ENCODE data around the gene IFT80.

IFT80 gene

DNA sequence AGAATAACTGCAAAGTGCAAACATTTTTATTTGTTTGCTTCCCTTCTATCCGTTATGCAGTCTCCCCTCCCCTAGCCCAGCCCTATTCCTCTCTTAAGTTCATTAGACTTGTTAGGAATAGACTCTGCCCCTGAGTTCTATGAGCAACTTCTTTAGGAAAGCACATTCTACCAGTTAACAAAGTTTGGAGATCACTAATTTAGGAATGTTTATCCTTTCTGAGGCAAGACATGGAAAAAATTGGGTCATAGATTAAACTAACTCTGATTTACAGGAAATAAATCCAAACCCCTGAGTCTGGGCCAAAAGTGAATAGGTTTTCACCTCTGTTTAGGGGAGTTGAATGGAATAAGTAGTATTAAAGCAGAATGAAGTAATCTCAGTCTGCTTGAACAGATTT lies 139.4 kb downstream of the IFT80 start:
- H3K27ac ChIP-seq (ENCODE audit: low read depth, low read length) = no peak overlapping the region
- H3K9me2 ChIP-seq (replicated peaks; ENCODE audit: control insufficient read depth, low read length) = no peaks in the 10 kb centered on the region
- no peaks in the 10 kb centered on the region for H4K20me1 ChIP-seq (ENCODE audit: control insufficient read depth, insufficient read depth, low read depth, low read length)
- H3F3A ChIP-seq (ENCODE audit: control insufficient read depth, insufficient read depth) = no peaks in the 10 kb centered on the region
- no peaks in the 10 kb centered on the region for H3K4me1 ChIP-seq (ENCODE audit: control insufficient read depth, low read length)
- no peak overlapping the region for H3K4me2 ChIP-seq (ENCODE audit: low read length)
- H3K79me2 ChIP-seq (ENCODE audit: control insufficient read depth, low read length) = no peaks in the 10 kb centered on the region
- H3K4me3 ChIP-seq (ENCODE audit: low read length) = no peak overlapping the region
- no peaks in the 10 kb centered on the region for H3K9me3 ChIP-seq (ENCODE audit: control insufficient read depth, insufficient read depth, low read length)
- H3K27me3 ChIP-seq (ENCODE audit: control insufficient read depth, low read length) = no peaks in the 10 kb centered on the region
- peaks cover 2% of the 10 kb centered on the region; the same call in 1 of the 2 replicates for H3K36me3 ChIP-seq (ENCODE audit: control insufficient read depth, low read length)
- TF ChIP-seq, protein P1, sequence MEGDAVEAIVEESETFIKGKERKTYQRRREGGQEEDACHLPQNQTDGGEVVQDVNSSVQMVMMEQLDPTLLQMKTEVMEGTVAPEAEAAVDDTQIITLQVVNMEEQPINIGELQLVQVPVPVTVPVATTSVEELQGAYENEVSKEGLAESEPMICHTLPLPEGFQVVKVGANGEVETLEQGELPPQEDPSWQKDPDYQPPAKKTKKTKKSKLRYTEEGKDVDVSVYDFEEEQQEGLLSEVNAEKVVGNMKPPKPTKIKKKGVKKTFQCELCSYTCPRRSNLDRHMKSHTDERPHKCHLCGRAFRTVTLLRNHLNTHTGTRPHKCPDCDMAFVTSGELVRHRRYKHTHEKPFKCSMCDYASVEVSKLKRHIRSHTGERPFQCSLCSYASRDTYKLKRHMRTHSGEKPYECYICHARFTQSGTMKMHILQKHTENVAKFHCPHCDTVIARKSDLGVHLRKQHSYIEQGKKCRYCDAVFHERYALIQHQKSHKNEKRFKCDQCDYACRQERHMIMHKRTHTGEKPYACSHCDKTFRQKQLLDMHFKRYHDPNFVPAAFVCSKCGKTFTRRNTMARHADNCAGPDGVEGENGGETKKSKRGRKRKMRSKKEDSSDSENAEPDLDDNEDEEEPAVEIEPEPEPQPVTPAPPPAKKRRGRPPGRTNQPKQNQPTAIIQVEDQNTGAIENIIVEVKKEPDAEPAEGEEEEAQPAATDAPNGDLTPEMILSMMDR (IDR thresholded peaks at IDR 0.05; ENCODE audit: low read depth, low read length, poor library complexity, severe bottlenecking) = no peak
- TF ChIP-seq EZH2phosphoT487 (IDR thresholded peaks at IDR 0.05; ENCODE audit: borderline replicate concordance, low read length) = no peak

DNA sequence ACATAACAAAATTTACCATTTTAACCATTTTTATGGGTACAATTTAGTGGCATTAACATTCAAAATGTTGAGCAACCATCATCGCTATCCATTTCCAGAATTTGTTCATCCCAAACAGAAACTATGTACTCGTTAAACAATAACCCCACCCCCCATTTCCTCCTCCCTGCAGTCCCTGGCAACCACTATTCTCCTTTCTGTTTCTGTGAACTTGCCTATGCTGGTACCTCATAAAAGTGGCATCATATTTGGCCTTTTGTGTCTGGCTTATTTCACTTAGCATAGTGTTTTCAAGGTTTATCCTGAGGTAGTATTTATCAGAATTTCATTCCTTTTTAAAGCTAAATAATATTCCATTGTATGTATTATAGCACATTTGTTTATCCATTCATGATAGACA lies 141.4 kb downstream of the IFT80 start:
- Histone ChIP-seq H3K79me2 (ENCODE audit: control insufficient read depth, low read length) (no peaks in the 10 kb centered on the region), H4K20me1 (ENCODE audit: control insufficient read depth, insufficient read depth, low read depth, low read length) (no peaks in the 10 kb centered on the region), H3K4me1 (ENCODE audit: control insufficient read depth, low read length) (no peaks in the 10 kb centered on the region), H3K9me3 (ENCODE audit: control insufficient read depth, insufficient read depth, low read length) (no peaks in the 10 kb centered on the region), H3K4me2 (ENCODE audit: low read length) (no peak overlapping the region), H3K27me3 (ENCODE audit: control insufficient read depth, low read length) (peaks cover under 1% of the 10 kb centered on the region; the same call in 1 of the 2 replicates), H3K27ac (ENCODE audit: low read depth, low read length) (no peak overlapping the region), H3K36me3 (ENCODE audit: control insufficient read depth, low read length) (peaks cover 2% of the 10 kb centered on the region; the same call in 1 of the 2 replicates), H3K9me2 (replicated peaks; ENCODE audit: control insufficient read depth, low read length) (no peaks in the 10 kb centered on the region), H3K4me3 (ENCODE audit: low read length) (no peak overlapping the region), H3F3A (ENCODE audit: control insufficient read depth, insufficient read depth) (no peaks in the 10 kb centered on the region)
- TF ChIP-seq, protein P1 (IDR thresholded peaks at IDR 0.05; ENCODE audit: low read depth, low read length, poor library complexity, severe bottlenecking) = no peak
- no peak for TF ChIP-seq EZH2phosphoT487 (IDR thresholded peaks at IDR 0.05; ENCODE audit: borderline replicate concordance, low read length)

- Histone ChIP-seq H4K20me1 (ENCODE audit: control insufficient read depth, insufficient read depth, low read depth, low read length) (no peaks in the 10 kb centered on the region), H3F3A (ENCODE audit: control insufficient read depth, insufficient read depth) (no peaks in the 10 kb centered on the region), H3K36me3 (ENCODE audit: control insufficient read depth, low read length) (no peaks in the 10 kb centered on the region; the same call in 1 of the 2 replicates), H3K4me1 (ENCODE audit: control insufficient read depth, low read length) (no peaks in the 10 kb centered on the region), H3K9me2 (replicated peaks; ENCODE audit: control insufficient read depth, low read length) (no peaks in the 10 kb centered on the region), H3K27ac (ENCODE audit: low read depth, low read length) (no peak overlapping the region), H3K4me3 (ENCODE audit: low read length) (no peak overlapping the region), H3K79me2 (ENCODE audit: control insufficient read depth, low read length) (no peaks in the 10 kb centered on the region), H3K27me3 (ENCODE audit: control insufficient read depth, low read length) (peaks cover 8% of the 10 kb centered on the region; the same call in 1 of the 2 replicates), H3K4me2 (ENCODE audit: low read length) (no peak overlapping the region), H3K9me3 (ENCODE audit: control insufficient read depth, insufficient read depth, low read length) (no peaks in the 10 kb centered on the region)
- TF ChIP-seq, protein P1 (IDR thresholded peaks at IDR 0.05; ENCODE audit: low read depth, low read length, poor library complexity, severe bottlenecking) = no peak
- no peak for TF ChIP-seq EZH2phosphoT487 (IDR thresholded peaks at IDR 0.05; ENCODE audit: borderline replicate concordance, low read length)
Measured at GRCh38 chr3:160253298-160253697, 145.7 kb downstream of the IFT80 start.
